Neuronal stem cell (in vitro differentiated cells): ENCODE measurements around the gene TSHZ2.

Source experiments
- DNase-seq: peaks from one replicate; pipeline ENCODE4 v3.0.0-alpha.2; 2013; ENCODE audit warnings: low spot score
- H2AFZ ChIP-seq: one replicate; pipeline ENCODE4 v1.6.1; 2013; ENCODE audit warnings: mild to moderate bottlenecking, low read length, inconsistent platforms
- H2AK5ac ChIP-seq: 2 replicates; pipeline ENCODE4 v1.6.1; 2013; ENCODE audit warnings: low read depth, mild to moderate bottlenecking, inconsistent platforms, low read length, moderate library complexity, mixed read lengths
- H2BK120ac ChIP-seq: 2 replicates; pipeline ENCODE4 v1.6.1; 2013; ENCODE audit warnings: low read depth, mild to moderate bottlenecking, inconsistent platforms, low read length, moderate library complexity, mixed read lengths
- H2BK12ac ChIP-seq: one replicate; pipeline ENCODE4 v1.6.1; 2013; ENCODE audit warnings: low read length, inconsistent platforms
- H2BK15ac ChIP-seq: 2 replicates; pipeline ENCODE4 v1.6.1; 2013; ENCODE audit warnings: mild to moderate bottlenecking, low read length, inconsistent platforms, mixed read lengths
- H2BK5ac ChIP-seq: one replicate; pipeline ENCODE4 v1.6.1; 2013; ENCODE audit warnings: inconsistent platforms, mild to moderate bottlenecking, low read length, moderate library complexity
- H3K14ac ChIP-seq: one replicate; pipeline ENCODE4 v1.6.1; 2013; ENCODE audit warnings: low read length, inconsistent platforms
- H3K18ac ChIP-seq: 2 replicates; pipeline ENCODE4 v1.6.1; 2013; ENCODE audit warnings: low read length, inconsistent platforms
- H3K23ac ChIP-seq: 2 replicates; pipeline ENCODE4 v1.6.1; 2013; ENCODE audit warnings: low read depth, mild to moderate bottlenecking, mixed read lengths, low read length, inconsistent platforms; ENCODE audit not compliant: poor library complexity
- H3K27ac ChIP-seq: replicated peaks from 3 replicates; pipeline ENCODE4 v1.5.1; 2013; ENCODE audit warnings: low read length, inconsistent platforms
- H3K27me3 ChIP-seq, 3 experiments: 2 replicates each; pipeline ENCODE4 v1.6.1; 2013; ENCODE audit warnings: low read length in 3 of 3, mild to moderate bottlenecking in 2 of 3, inconsistent platforms in 1 of 3, low read depth in 1 of 3, mixed read lengths in 1 of 3, moderate library complexity in 1 of 3; ENCODE audit not compliant: control insufficient read depth in 3 of 3, insufficient read depth in 3 of 3
- H3K36me3 ChIP-seq, 2 donors: replicated peaks in 1 of 2; 2 replicates each; pipeline ENCODE4 v1.6.1; 2013; ENCODE audit warnings: low read length in 2 of 2; ENCODE audit not compliant: control insufficient read depth in 2 of 2, insufficient read depth in 2 of 2
- H3K4ac ChIP-seq: 2 replicates; pipeline ENCODE4 v1.6.1; 2013; ENCODE audit warnings: inconsistent platforms, mild to moderate bottlenecking, low read length, moderate library complexity
- H3K4me1 ChIP-seq, 2 donors: 1 replicate in 1 of 2; 2 replicates in 1 of 2; pipeline ENCODE4 v1.6.1; 2013; ENCODE audit warnings: low read length in 2 of 2, low read depth in 1 of 2; ENCODE audit not compliant: control insufficient read depth in 2 of 2, insufficient read depth in 1 of 2
- H3K4me2 ChIP-seq: one replicate; pipeline ENCODE4 v1.6.1; 2013; ENCODE audit warnings: mild to moderate bottlenecking, low read length, inconsistent platforms; ENCODE audit not compliant: insufficient read depth, poor library complexity, severe bottlenecking
- H3K4me3 ChIP-seq, 2 donors: 2 replicates each; pipeline ENCODE4 v1.5.1; 2013; ENCODE audit warnings: low read length in 2 of 2, mild to moderate bottlenecking in 2 of 2, inconsistent platforms in 1 of 2, moderate library complexity in 1 of 2
- H3K79me1 ChIP-seq: one replicate; pipeline ENCODE4 v1.6.1; 2013; ENCODE audit warnings: low read depth, mild to moderate bottlenecking, inconsistent platforms, low read length, moderate library complexity
- H3K9ac ChIP-seq: one replicate; pipeline ENCODE4 v1.6.1; 2013; ENCODE audit warnings: mild to moderate bottlenecking, low read depth, low read length, inconsistent platforms; ENCODE audit not compliant: poor library complexity
- H3K9me3 ChIP-seq, 2 donors: replicated peaks in 1 of 2; 2 replicates each; pipeline versions ENCODE3 to v1.6.1; 2013; ENCODE audit warnings: low read length in 2 of 2, mild to moderate bottlenecking in 2 of 2, inconsistent platforms in 1 of 2, low read depth in 1 of 2, mixed read lengths in 1 of 2, moderate library complexity in 1 of 2; ENCODE audit not compliant: control insufficient read depth in 2 of 2, insufficient read depth in 1 of 2
- H4K8ac ChIP-seq: one replicate; pipeline ENCODE4 v1.6.1; 2013; ENCODE audit warnings: low read depth, mild to moderate bottlenecking, inconsistent platforms, low read length, moderate library complexity
- H4K91ac ChIP-seq: one replicate; pipeline ENCODE4 v1.6.1; 2013; ENCODE audit warnings: low read length, low read depth, mild to moderate bottlenecking, inconsistent platforms; ENCODE audit not compliant: poor library complexity
- WGBS, 2 donors: extraction: QIAGEN DNeasy Blood & Tissue Kit; methylation state at CpG; one replicate each; pipeline ENCODE4 v1.1.7; 2013; ENCODE audit warnings: missing lambda C conversion rate in 2 of 2, mixed read lengths in 1 of 2; ENCODE audit not compliant: insufficient read length in 2 of 2, insufficient replicate concordance in 1 of 2; ENCODE audit errors: extremely low coverage in 2 of 2; 5-methylcytosine and 5-hydroxymethylcytosine counted together

TSHZ2 gene

GRCh38 chr20:53423587-53424146 lies 451.5 kb downstream of the TSHZ2 start:
- Histone ChIP-seq H4K8ac (no peak overlapping the region), H3K4ac (no peak overlapping the region), H3K4me3 (no peak overlapping the region), H3K18ac (no peak overlapping the region), H3K9me3 (peaks cover 0 to 11% of the 10 kb centered on the region in 2 donors), H2AFZ (no peak overlapping the region), H3K9ac (no peak overlapping the region), H3K23ac (no peak overlapping the region), H3K4me2 (no peak overlapping the region), H3K36me3 (no peaks in the 10 kb centered on the region), H2AK5ac (no peak overlapping the region), H4K91ac (no peak overlapping the region), H2BK120ac (no peak overlapping the region), H2BK5ac (no peak overlapping the region), H3K79me1 (no peaks in the 10 kb centered on the region), H3K27ac (no peak overlapping the region), H3K27me3 (no peaks in the 10 kb centered on the region), H2BK15ac (no peak overlapping the region), H3K14ac (no peak overlapping the region), H2BK12ac (no peak overlapping the region), H3K4me1 (peaks cover 2 to 6% of the 10 kb centered on the region in 2 donors)
- no CpG with 5 or more reads among the region's 12 CpGs for WGBS, 2 donors
- no peak for DNase-seq

- Histone ChIP-seq H3K18ac (no peak overlapping the region), H4K91ac (no peak overlapping the region), H3K4ac (no peak overlapping the region), H3K27me3 (no peaks in the 10 kb centered on the region), H3K4me3 (no peak overlapping the region), H2BK5ac (no peak overlapping the region), H3K9me3 (peaks cover 0 to 12% of the 10 kb centered on the region in 2 donors), H3K36me3 (no peaks in the 10 kb centered on the region), H3K4me2 (no peak overlapping the region), H3K14ac (no peak overlapping the region), H3K79me1 (no peaks in the 10 kb centered on the region), H4K8ac (no peak overlapping the region), H2BK15ac (no peak overlapping the region), H3K27ac (no peak overlapping the region), H2AK5ac (no peak overlapping the region), H2BK12ac (no peak overlapping the region), H2BK120ac (no peak overlapping the region), H3K23ac (no peak overlapping the region), H2AFZ (no peak overlapping the region), H3K9ac (no peak overlapping the region), H3K4me1 (peaks cover 2 to 6% of the 10 kb centered on the region in 2 donors)
- DNase-seq, result no peak
- no CpG with 5 or more reads among the region's 4 CpGs for WGBS, 2 donors
These were observed 453.3 kb downstream of the TSHZ2 start for GRCh38 chr20:53425481-53425880.

- no CpG with 5 or more reads among the region's 3 CpGs for WGBS, 2 donors
- Histone ChIP-seq H3K14ac (no peak overlapping the region), H3K4me3 (no peak overlapping the region), H3K27me3 (no peaks in the 10 kb centered on the region), H4K8ac (no peak overlapping the region), H3K18ac (no peak overlapping the region), H2BK15ac (no peak overlapping the region), H2BK120ac (no peak overlapping the region), H3K4ac (no peak overlapping the region), H3K27ac (no peak overlapping the region), H2AFZ (no peak overlapping the region), H2AK5ac (no peak overlapping the region), H2BK12ac (no peak overlapping the region), H3K4me1 (peaks cover 2 to 6% of the 10 kb centered on the region in 2 donors), H3K79me1 (no peaks in the 10 kb centered on the region), H3K4me2 (no peak overlapping the region), H3K9ac (no peak overlapping the region), H4K91ac (no peak overlapping the region), H2BK5ac (no peak overlapping the region), H3K23ac (no peak overlapping the region), H3K36me3 (no peaks in the 10 kb centered on the region), H3K9me3 (peaks cover 0 to 12% of the 10 kb centered on the region in 2 donors)
- no peak for DNase-seq
These were observed 453.8 kb downstream of the TSHZ2 start for GRCh38 chr20:53425941-53426340.

- Histone ChIP-seq H4K8ac (no peak overlapping the region), H3K79me1 (no peaks in the 10 kb centered on the region), H3K27me3 (no peaks in the 10 kb centered on the region), H2BK12ac (no peak overlapping the region), H3K4ac (no peak overlapping the region), H2BK5ac (no peak overlapping the region), H2AFZ (peak overlapping the region; percentile 32), H3K27ac (no peak overlapping the region), H2AK5ac (no peak overlapping the region), H3K9me3 (peaks cover 0 to 12% of the 10 kb centered on the region in 2 donors), H3K4me3 (no peak overlapping the region), H3K14ac (no peak overlapping the region), H3K9ac (no peak overlapping the region), H3K18ac (no peak overlapping the region), H4K91ac (no peak overlapping the region), H3K23ac (no peak overlapping the region), H3K36me3 (no peaks in the 10 kb centered on the region), H2BK120ac (no peak overlapping the region), H3K4me2 (no peak overlapping the region), H3K4me1 (peaks cover 2 to 6% of the 10 kb centered on the region in 2 donors), H2BK15ac (no peak overlapping the region)
- WGBS, 2 donors, result no CpG with 5 or more reads among the region's 6 CpGs
- no peak for DNase-seq
These were observed 454.7 kb downstream of the TSHZ2 start for GRCh38 chr20:53426766-53427312.
